Measurements from ENCODE around the gene PGBD5. TPM values are rescaled to one million over a fixed set of nuclear protein-coding genes. Genes with fewer than 3 reads are reported as not detected.

PGBD5 gene
- polyA plus RNA-seq, 1 donor (not counting 4 experiments of a cell fraction or from before 2014, with no cell fraction given), result 0.28 TPM

DNA sequence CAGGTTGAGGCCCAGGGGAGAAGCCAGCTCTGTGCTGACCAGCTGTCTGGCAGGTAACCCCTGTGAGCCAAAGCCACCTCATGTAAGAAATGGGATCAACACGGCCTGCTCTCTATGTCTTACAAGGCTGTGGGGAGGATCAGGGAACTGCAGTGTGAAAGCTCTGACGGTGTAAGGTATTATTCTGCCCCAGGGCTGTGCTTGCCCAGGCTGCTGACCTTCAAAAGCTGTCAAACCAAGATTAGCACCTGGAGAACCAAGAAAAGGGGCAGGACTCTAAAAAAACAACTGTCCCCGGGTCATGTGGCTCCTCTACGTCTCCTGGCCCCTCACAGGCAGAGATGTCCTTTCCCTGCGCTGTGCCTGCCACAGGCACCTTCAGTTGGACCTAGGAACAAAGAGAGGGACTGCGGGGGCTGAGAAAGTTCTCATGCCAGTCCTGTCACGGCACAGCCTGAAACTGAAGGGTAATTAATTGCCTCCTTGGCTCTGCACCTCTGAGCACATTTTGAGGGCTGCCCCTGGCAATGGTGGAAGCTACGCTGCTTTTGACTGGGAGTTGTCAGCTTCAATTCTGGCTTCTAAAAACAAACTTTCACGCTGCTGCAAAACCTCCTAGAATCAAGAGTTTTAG lies 77.6 kb downstream of the PGBD5 start:
- no peaks in the 10 kb centered on the region for H3K79me2 ChIP-seq (ENCODE audit: control insufficient read depth, insufficient read depth, low read length)
- H2AFZ ChIP-seq (ENCODE audit: control insufficient read depth, low read length), result no peak overlapping the region
- no peak for FAIRE-seq
- H3K9ac ChIP-seq (ENCODE audit: control insufficient read depth, extremely low read depth, insufficient read depth, low read length), result no peak overlapping the region
- no peaks in the 10 kb centered on the region for H3K36me3 ChIP-seq (ENCODE audit: control insufficient read depth in 2 of 2, extremely low read depth in 1 of 2, insufficient read depth in 2 of 2, low read length in 2 of 2)
- TF ChIP-seq EZH2 (IDR thresholded peaks at IDR 0.05; ENCODE audit: low read length), result no peak
- TF ChIP-seq, protein P1, sequence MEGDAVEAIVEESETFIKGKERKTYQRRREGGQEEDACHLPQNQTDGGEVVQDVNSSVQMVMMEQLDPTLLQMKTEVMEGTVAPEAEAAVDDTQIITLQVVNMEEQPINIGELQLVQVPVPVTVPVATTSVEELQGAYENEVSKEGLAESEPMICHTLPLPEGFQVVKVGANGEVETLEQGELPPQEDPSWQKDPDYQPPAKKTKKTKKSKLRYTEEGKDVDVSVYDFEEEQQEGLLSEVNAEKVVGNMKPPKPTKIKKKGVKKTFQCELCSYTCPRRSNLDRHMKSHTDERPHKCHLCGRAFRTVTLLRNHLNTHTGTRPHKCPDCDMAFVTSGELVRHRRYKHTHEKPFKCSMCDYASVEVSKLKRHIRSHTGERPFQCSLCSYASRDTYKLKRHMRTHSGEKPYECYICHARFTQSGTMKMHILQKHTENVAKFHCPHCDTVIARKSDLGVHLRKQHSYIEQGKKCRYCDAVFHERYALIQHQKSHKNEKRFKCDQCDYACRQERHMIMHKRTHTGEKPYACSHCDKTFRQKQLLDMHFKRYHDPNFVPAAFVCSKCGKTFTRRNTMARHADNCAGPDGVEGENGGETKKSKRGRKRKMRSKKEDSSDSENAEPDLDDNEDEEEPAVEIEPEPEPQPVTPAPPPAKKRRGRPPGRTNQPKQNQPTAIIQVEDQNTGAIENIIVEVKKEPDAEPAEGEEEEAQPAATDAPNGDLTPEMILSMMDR (optimal IDR thresholded peaks at IDR 0.05 in 1 of 3, IDR thresholded peaks at IDR 0.05 in 1 of 3, conservative IDR thresholded peaks at IDR 0.05 in 1 of 3; ENCODE audit: extremely low read depth in 1 of 3, insufficient read depth in 2 of 3, low read length in 3 of 3), result no peak
- H3K9me1 ChIP-seq (ENCODE audit: control insufficient read depth, extremely low read depth, insufficient read depth, low read length), result no peaks in the 10 kb centered on the region
- H3K9me3 ChIP-seq (ENCODE audit: control insufficient read depth, low read depth, low read length), result no peaks in the 10 kb centered on the region
- dilution Hi-C loops (cut with MboI; ENCODE audit: extremely low pct_ligation_motif_present, low sequenced_read_pairs), result no loop called here
- no peak for DNase-seq (ENCODE audit: low read depth, low spot score)
- H3K4me3 ChIP-seq (ENCODE audit: control insufficient read depth in 2 of 3, extremely low read depth in 1 of 3, insufficient read depth in 2 of 3, low read depth in 1 of 3, low read length in 3 of 3), result no peak overlapping the region
- H3K4me1 ChIP-seq (ENCODE audit: control insufficient read depth, extremely low read depth, insufficient read depth, low read length), result no peaks in the 10 kb centered on the region
- H3K4me2 ChIP-seq (ENCODE audit: control insufficient read depth, extremely low read depth, insufficient read depth, low read depth, low read length), result no peak overlapping the region
- H3K27me3 ChIP-seq (ENCODE audit: control insufficient read depth, extremely low read depth, insufficient read depth, low read length), result peaks cover 23% of the 10 kb centered on the region
- no peaks in the 10 kb centered on the region for H4K20me1 ChIP-seq (ENCODE audit: control insufficient read depth, extremely low read depth, insufficient read depth, low read length)
- no peak overlapping the region for H3K27ac ChIP-seq (ENCODE audit: control insufficient read depth, insufficient read depth, low read length)

DNA sequence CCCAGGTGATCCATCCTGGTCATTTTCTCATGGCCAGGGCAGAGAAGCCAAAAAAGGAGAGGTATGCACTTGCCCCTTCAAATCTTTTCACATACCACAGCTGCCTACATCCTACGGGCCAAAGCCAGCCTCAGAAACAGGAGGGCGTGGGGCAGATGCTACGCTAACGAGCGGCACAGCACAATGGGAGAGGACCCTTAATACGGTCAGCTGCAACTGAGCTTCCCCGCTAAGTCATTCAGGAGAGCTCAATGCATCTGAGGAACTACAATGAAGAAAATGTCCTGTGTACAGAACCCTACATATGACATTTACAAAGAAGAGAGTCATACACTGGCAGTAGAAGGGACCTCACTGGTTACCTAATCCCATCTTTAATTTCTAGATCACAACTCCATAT lies 78.2 kb downstream of the PGBD5 start:
- H3K4me2 ChIP-seq (ENCODE audit: control insufficient read depth, extremely low read depth, insufficient read depth, low read depth, low read length), result no peak overlapping the region
- no peak overlapping the region for H2AFZ ChIP-seq (ENCODE audit: control insufficient read depth, low read length)
- H4K20me1 ChIP-seq (ENCODE audit: control insufficient read depth, extremely low read depth, insufficient read depth, low read length), result no peaks in the 10 kb centered on the region
- TF ChIP-seq EZH2 (IDR thresholded peaks at IDR 0.05; ENCODE audit: low read length), result no peak
- TF ChIP-seq, protein P1 (optimal IDR thresholded peaks at IDR 0.05 in 1 of 3, IDR thresholded peaks at IDR 0.05 in 1 of 3, conservative IDR thresholded peaks at IDR 0.05 in 1 of 3; ENCODE audit: extremely low read depth in 1 of 3, insufficient read depth in 2 of 3, low read length in 3 of 3), result no peak
- no peaks in the 10 kb centered on the region for H3K9me1 ChIP-seq (ENCODE audit: control insufficient read depth, extremely low read depth, insufficient read depth, low read length)
- H3K27ac ChIP-seq (ENCODE audit: control insufficient read depth, insufficient read depth, low read length), result no peak overlapping the region
- no peaks in the 10 kb centered on the region for H3K79me2 ChIP-seq (ENCODE audit: control insufficient read depth, insufficient read depth, low read length)
- H3K4me1 ChIP-seq (ENCODE audit: control insufficient read depth, extremely low read depth, insufficient read depth, low read length), result no peaks in the 10 kb centered on the region
- H3K4me3 ChIP-seq (ENCODE audit: control insufficient read depth in 2 of 3, extremely low read depth in 1 of 3, insufficient read depth in 2 of 3, low read depth in 1 of 3, low read length in 3 of 3), result no peak overlapping the region
- dilution Hi-C loops (cut with MboI; ENCODE audit: extremely low pct_ligation_motif_present, low sequenced_read_pairs), result no loop called here
- no peaks in the 10 kb centered on the region for H3K9me3 ChIP-seq (ENCODE audit: control insufficient read depth, low read depth, low read length)
- H3K27me3 ChIP-seq (ENCODE audit: control insufficient read depth, extremely low read depth, insufficient read depth, low read length), result peaks cover 19% of the 10 kb centered on the region
- no peak overlapping the region for H3K9ac ChIP-seq (ENCODE audit: control insufficient read depth, extremely low read depth, insufficient read depth, low read length)
- no peaks in the 10 kb centered on the region for H3K36me3 ChIP-seq (ENCODE audit: control insufficient read depth in 2 of 2, extremely low read depth in 1 of 2, insufficient read depth in 2 of 2, low read length in 2 of 2)
- FAIRE-seq, result no peak
- no peak for DNase-seq (ENCODE audit: low read depth, low spot score)

All from keratinocyte (primary cell).